Measurements from ENCODE around the gene MFSD6L. TPM values are rescaled to one million over a fixed set of nuclear protein-coding genes. Genes with fewer than 3 reads are reported as not detected.
A peak's percentile ranks its signal among the peaks of the same experiment; 100 is the strongest.
"Not testable (repeated sequence)": the region's sequence is repeated elsewhere in the genome, so short reads cannot be mapped to it uniquely, and the experiment has no call there.

Gene MFSD6L
- total RNA-seq, 1 donor from 2014 or later, result 11.2 TPM

GRCh38 chr17:8806926-8807550 is 7.9 kb upstream of the MFSD6L start:
- H3K4me3 Mint-ChIP-seq (ENCODE audit: low read depth), result no peak overlapping the region
- H3K4me1 Mint-ChIP-seq (ENCODE audit: low read depth), result peaks cover 2% of the 10 kb centered on the region
- peaks cover 12% of the 10 kb centered on the region for H3K27me3 Mint-ChIP-seq
- no peak overlapping the region for H3K27ac Mint-ChIP-seq
- H3K36me3 Mint-ChIP-seq (ENCODE audit: insufficient read depth), result no peaks in the 10 kb centered on the region
- DNase-seq (ENCODE audit: low spot score, unreplicated experiment), result no peak
- TF ChIP-seq CTCF (IDR thresholded peaks at IDR 0.05; ENCODE audit: unreplicated experiment), result no peak
- peaks cover 17% of the 10 kb centered on the region for H3K9me3 Mint-ChIP-seq (ENCODE audit: low read depth)

- no peak overlapping the region for H3K4me3 Mint-ChIP-seq (ENCODE audit: low read depth)
- no peak for TF ChIP-seq CTCF (IDR thresholded peaks at IDR 0.05; ENCODE audit: unreplicated experiment)
- H3K27ac Mint-ChIP-seq, result no peak overlapping the region
- H3K36me3 Mint-ChIP-seq (ENCODE audit: insufficient read depth), result no peaks in the 10 kb centered on the region
- H3K9me3 Mint-ChIP-seq (ENCODE audit: low read depth), result peaks cover 11% of the 10 kb centered on the region
- DNase-seq (ENCODE audit: low spot score, unreplicated experiment), result no peak
- H3K27me3 Mint-ChIP-seq, result peaks cover 12% of the 10 kb centered on the region
- peaks cover 2% of the 10 kb centered on the region for H3K4me1 Mint-ChIP-seq (ENCODE audit: low read depth)
Measured at GRCh38 chr17:8806253-8806925, 7.2 kb upstream of the MFSD6L start.

GRCh38 chr17:8805396-8805795 is 6.2 kb upstream of the MFSD6L start:
- H3K27me3 Mint-ChIP-seq, result peaks cover 12% of the 10 kb centered on the region
- not testable (repeated sequence) for H3K36me3 Mint-ChIP-seq (ENCODE audit: insufficient read depth); H3K4me3 Mint-ChIP-seq (ENCODE audit: low read depth); DNase-seq (ENCODE audit: low spot score, unreplicated experiment); H3K4me1 Mint-ChIP-seq (ENCODE audit: low read depth); H3K27ac Mint-ChIP-seq
- H3K9me3 Mint-ChIP-seq (ENCODE audit: low read depth), result peaks cover 10% of the 10 kb centered on the region

- H3K36me3 Mint-ChIP-seq (ENCODE audit: insufficient read depth), result no peaks in the 10 kb centered on the region
- H3K4me1 Mint-ChIP-seq (ENCODE audit: low read depth), result peaks cover 8% of the 10 kb centered on the region
- peak; percentile 49 for TF ChIP-seq CTCF (IDR thresholded peaks at IDR 0.05; ENCODE audit: unreplicated experiment)
- H3K27ac Mint-ChIP-seq, result no peak overlapping the region
- no peaks in the 10 kb centered on the region for H3K9me3 Mint-ChIP-seq (ENCODE audit: low read depth)
- no peak overlapping the region for H3K4me3 Mint-ChIP-seq (ENCODE audit: low read depth)
- no peak for DNase-seq (ENCODE audit: low spot score, unreplicated experiment)
- H3K27me3 Mint-ChIP-seq, result peaks cover 12% of the 10 kb centered on the region
Measured at GRCh38 chr17:8803531-8804420, 4.6 kb upstream of the MFSD6L start.

- TF ChIP-seq CTCF (IDR thresholded peaks at IDR 0.05; ENCODE audit: unreplicated experiment), result no peak
- DNase-seq (ENCODE audit: low spot score, unreplicated experiment), result no peak
- Mint-ChIP-seq H3K9me3 (ENCODE audit: low read depth) (no peaks in the 10 kb centered on the region), H3K4me1 (ENCODE audit: low read depth) (peaks cover 25% of the 10 kb centered on the region), H3K27me3 (peaks cover 7% of the 10 kb centered on the region), H3K4me3 (ENCODE audit: low read depth) (no peak overlapping the region), H3K27ac (no peak overlapping the region), H3K36me3 (ENCODE audit: insufficient read depth) (no peaks in the 10 kb centered on the region)
Measured at GRCh38 chr17:8801135-8801840, 2.1 kb upstream of the MFSD6L start.
